Keratinocyte (primary cell): Measurements from ENCODE around the gene TMEM219. TPM values are rescaled to one million over a fixed set of nuclear protein-coding genes. Genes with fewer than 3 reads are reported as not detected.

Source experiments
- DNase-seq: peaks from one replicate; pipeline ENCODE4 v3.0.0-alpha.2; 2011; ENCODE audit warnings: low read depth, missing footprints, low spot score
- FAIRE-seq: peaks from 2 replicates; lab custom pipeline; 2011; peaks lifted over from hg19 to GRCh38; lab: Jason Lieb, UNC
- H2AFZ ChIP-seq: 2 replicates; pipeline ENCODE4 v1.6.0; 2012; ENCODE audit warnings: low read length, control low read depth, inconsistent platforms; ENCODE audit not compliant: control insufficient read depth
- H3K27ac ChIP-seq: 2 replicates; pipeline ENCODE4 v1.5.1; 2011; ENCODE audit warnings: low read length; ENCODE audit not compliant: control insufficient read depth, insufficient read depth
- H3K27me3 ChIP-seq: 3 replicates; pipeline ENCODE4 v1.6.0; 2011; ENCODE audit warnings: low read length; ENCODE audit not compliant: control insufficient read depth, insufficient read depth; ENCODE audit errors: extremely low read depth
- H3K36me3 ChIP-seq, 2 experiments: 2 replicates in 1 of 2; 3 replicates in 1 of 2; pipeline ENCODE4 v1.5.1; 2011; ENCODE audit warnings: low read length in 2 of 2, mild to moderate bottlenecking in 1 of 2; ENCODE audit not compliant: control insufficient read depth in 2 of 2, insufficient read depth in 2 of 2; ENCODE audit errors: extremely low read depth in 1 of 2
- H3K4me1 ChIP-seq: 3 replicates; pipeline ENCODE4 v1.5.1; 2011; ENCODE audit warnings: low read length; ENCODE audit not compliant: control insufficient read depth, insufficient read depth; ENCODE audit errors: extremely low read depth
- H3K4me2 ChIP-seq: 3 replicates; pipeline ENCODE4 v1.6.0; 2011; ENCODE audit warnings: low read depth, low read length; ENCODE audit not compliant: control insufficient read depth, insufficient read depth; ENCODE audit errors: extremely low read depth
- H3K4me3 ChIP-seq, 3 experiments: fragments of 200-600 bp in 1 of 3; sonication (generic) in 1 of 3; 2 replicates in 2 of 3; 3 replicates in 1 of 3; pipeline ENCODE4 v1.5.1; 2011 to 2016; ENCODE audit warnings: low read length in 3 of 3, mild to moderate bottlenecking in 3 of 3, control low read depth in 2 of 3, inconsistent platforms in 1 of 3, low read depth in 1 of 3, mixed read lengths in 1 of 3, mixed run types in 1 of 3, moderate library complexity in 1 of 3; ENCODE audit not compliant: control insufficient read depth in 2 of 3, insufficient read depth in 2 of 3; ENCODE audit errors: extremely low read depth in 1 of 3
- H3K79me2 ChIP-seq: 2 replicates; pipeline ENCODE4 v1.6.0; 2012; ENCODE audit warnings: low read length; ENCODE audit not compliant: control insufficient read depth, insufficient read depth
- H3K9ac ChIP-seq: 3 replicates; pipeline ENCODE4 v1.6.0; 2011; ENCODE audit warnings: low read length; ENCODE audit not compliant: control insufficient read depth, insufficient read depth; ENCODE audit errors: extremely low read depth
- H3K9me1 ChIP-seq: 3 replicates; pipeline ENCODE4 v1.6.0; 2011; ENCODE audit warnings: low read length; ENCODE audit not compliant: control insufficient read depth, insufficient read depth; ENCODE audit errors: extremely low read depth
- H3K9me3 ChIP-seq: 2 replicates; pipeline ENCODE4 v1.5.1; 2012; ENCODE audit warnings: low read depth, low read length; ENCODE audit not compliant: control insufficient read depth
- H4K20me1 ChIP-seq: 3 replicates; pipeline ENCODE4 v1.6.0; 2011; ENCODE audit warnings: low read length; ENCODE audit not compliant: control insufficient read depth, insufficient read depth; ENCODE audit errors: extremely low read depth
- EZH2 ChIP-seq: IDR thresholded peaks from one replicate; pipeline ENCODE4 v1.6.1; 2012; ENCODE audit warnings: inconsistent platforms, mild to moderate bottlenecking, low read length, moderate library complexity
- dilution Hi-C: fragments of 300-500 bp; cut with MboI; formaldehyde crosslinking; loops from one replicate; pipeline ENCODE4 v1.7.0; 2020; ENCODE audit warnings: low sequenced_read_pairs; ENCODE audit not compliant: extremely low pct_ligation_motif_present
- polyA plus RNA-seq, 5 experiments: library from polyadenylated mRNA; depleted of rRNA in 3 of 5; stranded (reverse) in 3 of 5; stranded (forward) in 1 of 5; unstranded in 1 of 5; fragments of >200 nt; gene quantifications; 1 replicate in 1 of 5; 2 replicates in 3 of 5; 3 replicates in 1 of 5; pipeline versions ENCODE4 v1.2.1 to v1.2.3, GENCODE V29; 2011 to 2012; ENCODE audit warnings: missing spikeins in 2 of 5, low read depth in 1 of 5, low replicate concordance in 1 of 5
- TF ChIP-seq, protein P1 (sequence below), 3 experiments: IDR thresholded peaks in 1 of 3; conservative IDR thresholded peaks in 1 of 3; optimal IDR thresholded peaks in 1 of 3; 2 replicates in 2 of 3; 3 replicates in 1 of 3; pipeline versions ENCODE3 to v1.5.1; 2011; ENCODE audit warnings: low read length in 3 of 3, mild to moderate bottlenecking in 3 of 3, moderate library complexity in 2 of 3, control low read depth in 1 of 3, inconsistent platforms in 1 of 3; ENCODE audit not compliant: insufficient read depth in 2 of 3; ENCODE audit errors: extremely low read depth in 1 of 3

Gene TMEM219
- polyA plus RNA-seq, 1 donor (not counting 4 experiments of a cell fraction or from before 2014, with no cell fraction given), result 48.5 TPM

- Histone ChIP-seq H3K27me3 (peaks cover 28% of the 10 kb centered on the region), H3K9me3 (no peaks in the 10 kb centered on the region), H4K20me1 (no peaks in the 10 kb centered on the region), H3K4me2 (no peak overlapping the region), H3K4me1 (peaks cover 3% of the 10 kb centered on the region), H3K27ac (no peak overlapping the region), H3K9me1 (no peaks in the 10 kb centered on the region), H3K9ac (no peak overlapping the region), H3K79me2 (no peaks in the 10 kb centered on the region), H3K4me3 (no peak overlapping the region), H3K36me3 (peaks cover 4 to 8% of the 10 kb centered on the region in 2 experiments), H2AFZ (no peak overlapping the region)
- FAIRE-seq, result no peak
- no peak for DNase-seq
- dilution Hi-C loops, result no loop called here
- TF ChIP-seq EZH2, result no peak
- TF ChIP-seq, protein P1, sequence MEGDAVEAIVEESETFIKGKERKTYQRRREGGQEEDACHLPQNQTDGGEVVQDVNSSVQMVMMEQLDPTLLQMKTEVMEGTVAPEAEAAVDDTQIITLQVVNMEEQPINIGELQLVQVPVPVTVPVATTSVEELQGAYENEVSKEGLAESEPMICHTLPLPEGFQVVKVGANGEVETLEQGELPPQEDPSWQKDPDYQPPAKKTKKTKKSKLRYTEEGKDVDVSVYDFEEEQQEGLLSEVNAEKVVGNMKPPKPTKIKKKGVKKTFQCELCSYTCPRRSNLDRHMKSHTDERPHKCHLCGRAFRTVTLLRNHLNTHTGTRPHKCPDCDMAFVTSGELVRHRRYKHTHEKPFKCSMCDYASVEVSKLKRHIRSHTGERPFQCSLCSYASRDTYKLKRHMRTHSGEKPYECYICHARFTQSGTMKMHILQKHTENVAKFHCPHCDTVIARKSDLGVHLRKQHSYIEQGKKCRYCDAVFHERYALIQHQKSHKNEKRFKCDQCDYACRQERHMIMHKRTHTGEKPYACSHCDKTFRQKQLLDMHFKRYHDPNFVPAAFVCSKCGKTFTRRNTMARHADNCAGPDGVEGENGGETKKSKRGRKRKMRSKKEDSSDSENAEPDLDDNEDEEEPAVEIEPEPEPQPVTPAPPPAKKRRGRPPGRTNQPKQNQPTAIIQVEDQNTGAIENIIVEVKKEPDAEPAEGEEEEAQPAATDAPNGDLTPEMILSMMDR (optimal IDR thresholded peaks at IDR 0.05 in 1 of 3, IDR thresholded peaks at IDR 0.05 in 1 of 3, conservative IDR thresholded peaks at IDR 0.05 in 1 of 3; ENCODE audit: extremely low read depth in 1 of 3, insufficient read depth in 2 of 3, low read length in 3 of 3), result no peak
Measured at GRCh38 chr16:30007378-30007895, 45.6 kb downstream of the TMEM219 start.

- H3K27me3 ChIP-seq, result peaks cover 28% of the 10 kb centered on the region
Measured at GRCh38 chr16:30009085-30009862, 47.4 kb downstream of the TMEM219 start.

More at GRCh38 chr16:30009085-30009862, 47.4 kb downstream of the TMEM219 start:
- Histone ChIP-seq H3K9me3 (no peaks in the 10 kb centered on the region), H2AFZ (no peak overlapping the region), H3K36me3 (peaks cover 0 to 1% of the 10 kb centered on the region in 2 experiments), H4K20me1 (no peaks in the 10 kb centered on the region), H3K27ac (no peak overlapping the region), H3K79me2 (no peaks in the 10 kb centered on the region), H3K9ac (no peak overlapping the region), H3K4me2 (no peak overlapping the region), H3K4me3 (no peak overlapping the region), H3K9me1 (no peaks in the 10 kb centered on the region), H3K4me1 (peaks cover 3% of the 10 kb centered on the region)
- DNase-seq (no peak), FAIRE-seq (no peak)
- TF ChIP-seq, protein P1 (optimal IDR thresholded peaks at IDR 0.05 in 1 of 3, IDR thresholded peaks at IDR 0.05 in 1 of 3, conservative IDR thresholded peaks at IDR 0.05 in 1 of 3; ENCODE audit: extremely low read depth in 1 of 3, insufficient read depth in 2 of 3, low read length in 3 of 3), result no peak
- TF ChIP-seq EZH2, result no peak
- dilution Hi-C loops, result no loop called here
